SIG-M5 treated with dmso at 0.1 percent for 504 hours (cell line): Measurements from ENCODE around the gene SSTR1.

ENCODE experiments used
- DNase-seq: peaks from one replicate; lab custom pipeline; 2025; ENCODE audit not compliant: unreplicated experiment; lab: John Stamatoyannopoulos, UW

SSTR1 gene

GRCh38 chr14:38233218-38233617, 25.5 kb downstream of the SSTR1 start:
- no peak for DNase-seq

- no peak for DNase-seq
Observed at GRCh38 chr14:38238332-38238731, 30.6 kb downstream of the SSTR1 start.

- DNase-seq = no peak
Observed at GRCh38 chr14:38238878-38239277, 31.2 kb downstream of the SSTR1 start.

- no peak for DNase-seq
Observed at GRCh38 chr14:38243696-38244240, 36.1 kb downstream of the SSTR1 start.

- no peak for DNase-seq
Observed at GRCh38 chr14:38248321-38249028, 40.8 kb downstream of the SSTR1 start.

GRCh38 chr14:38250331-38250730, 42.6 kb downstream of the SSTR1 start:
- no peak for DNase-seq

GRCh38 chr14:38252066-38252710, 44.5 kb downstream of the SSTR1 start:
- no peak for DNase-seq

GRCh38 chr14:38253676-38254075, 46.0 kb downstream of the SSTR1 start:
- no peak for DNase-seq

GRCh38 chr14:38254571-38255407, 47.1 kb downstream of the SSTR1 start:
- no peak for DNase-seq

GRCh38 chr14:38255408-38255672, 47.6 kb downstream of the SSTR1 start:
- no peak for DNase-seq

- no peak for DNase-seq
Observed at GRCh38 chr14:38255673-38256532, 48.2 kb downstream of the SSTR1 start, which contains the start of gene CLEC14A. CLEC14A (minus strand) TSS chr14:38256093; CDS start chr14:38256022, 71 bp downstream.

GRCh38 chr14:38256533-38256840, 48.8 kb downstream of the SSTR1 start:
- no peak for DNase-seq

GRCh38 chr14:38257507-38257906, 49.8 kb downstream of the SSTR1 start:
- no peak for DNase-seq

- DNase-seq = peak; percentile 9
Observed at GRCh38 chr14:38261620-38262019, 53.9 kb downstream of the SSTR1 start.
